H1 (cell line): ENCODE data around the gene ACBD6. TPM values are rescaled to one million over a fixed set of nuclear protein-coding genes. Genes with fewer than 3 reads are reported as not detected.

ENCODE experiments used
- CTCF ChIA-PET: fragments of 300-600 bp; sonication (Branson Sonifier 250); formaldehyde crosslinking; loops from one replicate; lab custom pipeline; 2021; ENCODE audit not compliant: partially characterized antibody; lab: Charles Lee
- POLR2A ChIA-PET: fragments of 300-600 bp; sonication (Branson Sonifier 250); formaldehyde crosslinking; loops from one replicate; lab custom pipeline; 2021; ENCODE audit warnings: inconsistent platforms; ENCODE audit not compliant: partially characterized antibody; lab: Charles Lee
- DNase-seq, 2 experiments: peaks; one replicate each; pipeline versions ENCODE4 v3.0.0 to v3.0.0-alpha.2; 2010 to 2022; ENCODE audit warnings: low spot score in 2 of 2, low read depth in 1 of 2, mixed read lengths in 1 of 2
- FAIRE-seq: peaks from 2 replicates; lab custom pipeline; 2011; peaks lifted over from hg19 to GRCh38; lab: Jason Lieb, UNC
- H2AFZ ChIP-seq: 2 replicates; pipeline ENCODE4 v1.8.1; 2012; ENCODE audit warnings: low read length, inconsistent platforms
- H2AK5ac ChIP-seq: 2 replicates; pipeline ENCODE4 v1.6.1; 2013; ENCODE audit warnings: low read depth, low read length
- H2BK120ac ChIP-seq: replicated peaks from 2 replicates; pipeline ENCODE3; 2013; ENCODE audit warnings: low read depth, low read length, inconsistent platforms
- H2BK12ac ChIP-seq: 2 replicates; pipeline ENCODE4 v1.6.1; 2013; ENCODE audit warnings: low read depth, low read length
- H2BK15ac ChIP-seq: 2 replicates; pipeline ENCODE4 v1.6.1; 2013; ENCODE audit warnings: low read length
- H2BK20ac ChIP-seq: 2 replicates; pipeline ENCODE4 v1.6.1; 2013; ENCODE audit warnings: low read length
- H2BK5ac ChIP-seq: 2 replicates; pipeline ENCODE4 v1.6.1; 2013; ENCODE audit warnings: low read depth, low read length
- H3K14ac ChIP-seq: 2 replicates; pipeline ENCODE4 v1.6.1; 2013; ENCODE audit warnings: inconsistent platforms; ENCODE audit not compliant: insufficient read length
- H3K18ac ChIP-seq: 2 replicates; pipeline ENCODE4 v1.6.1; 2013; ENCODE audit warnings: low read length; ENCODE audit errors: extremely low read depth
- H3K23ac ChIP-seq: 2 replicates; pipeline ENCODE4 v1.6.1; 2013; ENCODE audit warnings: inconsistent platforms; ENCODE audit not compliant: insufficient read length
- H3K23me2 ChIP-seq: 2 replicates; pipeline ENCODE4 v1.6.1; 2013; ENCODE audit warnings: low read depth, low read length
- H3K27ac ChIP-seq: 2 replicates; pipeline ENCODE4 v1.6.1; 2011; ENCODE audit warnings: low read depth, low read length, inconsistent platforms
- H3K27me3 ChIP-seq, 4 experiments: replicated peaks in 1 of 4; 1 replicate in 1 of 4; 2 replicates in 3 of 4; pipeline versions ENCODE4 v1.6.1 to v1.8.1; 2011 to 2013; ENCODE audit warnings: low read length in 3 of 4, mild to moderate bottlenecking in 3 of 4, inconsistent platforms in 2 of 4, mixed read lengths in 2 of 4, moderate library complexity in 1 of 4; ENCODE audit not compliant: control insufficient read depth in 3 of 4, insufficient read depth in 3 of 4; ENCODE audit errors: extremely low read depth in 1 of 4
- H3K36me3 ChIP-seq, 4 experiments: 2 replicates each; pipeline versions ENCODE4 v1.6.1 to v1.8.1; 2011 to 2013; ENCODE audit warnings: mild to moderate bottlenecking in 4 of 4, low read length in 3 of 4, moderate library complexity in 2 of 4, control low read depth in 1 of 4, inconsistent platforms in 1 of 4; ENCODE audit not compliant: insufficient read depth in 4 of 4, control insufficient read depth in 2 of 4
- H3K4ac ChIP-seq: replicated peaks from 2 replicates; pipeline ENCODE3; 2013; ENCODE audit warnings: low read length, low read depth, mixed read lengths, inconsistent platforms; ENCODE audit not compliant: insufficient read length
- H3K4me1 ChIP-seq, 4 experiments: replicated peaks in 1 of 4; 1 replicate in 1 of 4; 2 replicates in 3 of 4; pipeline versions ENCODE4 v1.6.1 to v1.8.1; 2011 to 2013; ENCODE audit warnings: low read length in 3 of 4, inconsistent platforms in 2 of 4, mixed read lengths in 1 of 4; ENCODE audit not compliant: insufficient read depth in 4 of 4, control insufficient read depth in 3 of 4
- H3K4me2 ChIP-seq, 2 experiments: 2 replicates each; pipeline versions ENCODE4 v1.6.1 to v1.8.1; 2011 to 2013; ENCODE audit warnings: low read depth in 2 of 2, low read length in 2 of 2, control low read depth in 1 of 2, inconsistent platforms in 1 of 2, mild to moderate bottlenecking in 1 of 2; ENCODE audit not compliant: insufficient read depth in 1 of 2
- H3K4me3 ChIP-seq, 4 experiments: fragments of 200-600, 300-600 bp in 1 of 4; sonication (generic), shearing (Covaris generic), sonication (Bioruptor Twin) in 1 of 4; 2 replicates each; pipeline versions ENCODE4 v1.5.1 to v1.8.1; 2011 to 2016; ENCODE audit warnings: low read length in 4 of 4, low read depth in 3 of 4, control low read depth in 2 of 4, inconsistent platforms in 2 of 4, mild to moderate bottlenecking in 2 of 4, mixed read lengths in 1 of 4, moderate library complexity in 1 of 4; ENCODE audit not compliant: insufficient read depth in 2 of 4; ENCODE audit errors: extremely low read depth in 1 of 4
- H3K56ac ChIP-seq: replicated peaks from 2 replicates; pipeline ENCODE3; 2013; ENCODE audit warnings: low read depth, mild to moderate bottlenecking, mixed read lengths, low read length, inconsistent platforms; ENCODE audit not compliant: insufficient read length
- H3K79me1 ChIP-seq: 2 replicates; pipeline ENCODE4 v1.6.1; 2013; ENCODE audit warnings: low read depth, low read length, control low read depth
- H3K79me2 ChIP-seq, 2 experiments: 2 replicates each; pipeline versions ENCODE4 v1.6.1 to v1.8.1; 2012 to 2013; ENCODE audit warnings: low read length in 2 of 2, mild to moderate bottlenecking in 2 of 2, inconsistent platforms in 1 of 2; ENCODE audit not compliant: insufficient read depth in 2 of 2, control insufficient read depth in 1 of 2
- H3K9ac ChIP-seq, 4 experiments: replicated peaks in 1 of 4; 1 replicate in 1 of 4; 2 replicates in 3 of 4; pipeline versions ENCODE4 v1.6.1 to v1.8.1; 2011 to 2013; ENCODE audit warnings: low read depth in 3 of 4, low read length in 3 of 4, control low read depth in 2 of 4, mild to moderate bottlenecking in 2 of 4, moderate library complexity in 2 of 4, inconsistent platforms in 1 of 4; ENCODE audit errors: extremely low read depth in 1 of 4
- H3K9me3 ChIP-seq, 2 experiments: 2 replicates each; pipeline versions ENCODE4 v1.6.1 to v1.8.1; 2012 to 2013; ENCODE audit warnings: mild to moderate bottlenecking in 2 of 2, moderate library complexity in 2 of 2, control low read depth in 1 of 2, inconsistent platforms in 1 of 2, low read depth in 1 of 2, low read length in 1 of 2, mixed read lengths in 1 of 2; ENCODE audit not compliant: insufficient read depth in 2 of 2
- H4K20me1 ChIP-seq, 2 experiments: replicated peaks in 1 of 2; 2 replicates each; pipeline versions ENCODE3 to v1.8.1; 2011 to 2013; ENCODE audit warnings: inconsistent platforms in 2 of 2, low read length in 2 of 2, mild to moderate bottlenecking in 1 of 2; ENCODE audit not compliant: insufficient read depth in 2 of 2, control insufficient read depth in 1 of 2
- H4K5ac ChIP-seq: 2 replicates; pipeline ENCODE4 v1.6.1; 2013; ENCODE audit warnings: low read length, low read depth, mixed read lengths, inconsistent platforms; ENCODE audit not compliant: insufficient read length
- H4K8ac ChIP-seq: 2 replicates; pipeline ENCODE4 v1.8.0; 2013; ENCODE audit warnings: mild to moderate bottlenecking, moderate library complexity, low read length, inconsistent platforms; ENCODE audit not compliant: insufficient read depth; ENCODE audit errors: extremely low read depth
- H4K91ac ChIP-seq: replicated peaks from 2 replicates; pipeline ENCODE3; 2013; ENCODE audit warnings: low read length, mixed read lengths, inconsistent platforms; ENCODE audit not compliant: insufficient read length
- ATF2 ChIP-seq: IDR thresholded peaks from 2 replicates; pipeline ENCODE4 v1.6.1; 2012; ENCODE audit warnings: low read length, inconsistent platforms
- BCL11A ChIP-seq, 2 experiments: IDR thresholded peaks; one replicate each; pipeline ENCODE4 v1.6.1; 2011; ENCODE audit warnings: low read depth in 2 of 2, low read length in 2 of 2, mild to moderate bottlenecking in 2 of 2
- CBX5 ChIP-seq: fragments of 300-800, 300-1000 bp; sonication (generic); IDR thresholded peaks from 2 replicates; pipeline ENCODE4 v1.7.1; 2016; ENCODE audit warnings: antibody characterized with exemption, low read length, low read depth
- CBX8 ChIP-seq: fragments of 300-800, 300-1000 bp; sonication (generic); IDR thresholded peaks from 2 replicates; pipeline ENCODE4 v1.7.1; 2016; ENCODE audit warnings: low read depth, low read length, borderline replicate concordance
- CHD1 ChIP-seq: IDR thresholded peaks from 2 replicates; pipeline ENCODE4 v1.6.1; 2012; ENCODE audit warnings: low read depth, low read length, improper control_type of control experiment
- RXRA ChIP-seq: IDR thresholded peaks from 2 replicates; pipeline ENCODE4 v1.6.1; 2011; ENCODE audit warnings: low read depth, mild to moderate bottlenecking, low read length, moderate library complexity; ENCODE audit not compliant: insufficient read depth
- SAP30 ChIP-seq: fragments of 300-600 bp; sonication (generic); IDR thresholded peaks from 2 replicates; pipeline ENCODE4 v1.7.1; 2012; ENCODE audit warnings: low read length, moderate library complexity, mild to moderate bottlenecking, inconsistent platforms; ENCODE audit not compliant: insufficient read depth, insufficient replicate concordance
- SIRT6 ChIP-seq: IDR thresholded peaks from one replicate; pipeline ENCODE4 v1.7.1; 2012; ENCODE audit warnings: low read length, inconsistent platforms
- SP4 ChIP-seq: IDR thresholded peaks from 2 replicates; pipeline ENCODE4 v1.6.1; 2012; ENCODE audit warnings: low read length, inconsistent platforms
- TBP ChIP-seq: IDR thresholded peaks from 2 replicates; pipeline ENCODE4 v1.6.1; 2011; ENCODE audit warnings: low read depth, low read length, improper control_type of control experiment
- WGBS, 2 experiments: shearing (Covaris generic) in 1 of 2; methylation state at CpG; one replicate each; pipeline versions ENCODE4 v1.1.6 to v1.1.7; 2013 to 2015; ENCODE audit warnings: low lambda C conversion rate in 2 of 2, mixed read lengths in 2 of 2, inconsistent platforms in 1 of 2, low coverage in 1 of 2, missing lambda C conversion rate in 1 of 2; ENCODE audit not compliant: insufficient replicate concordance in 2 of 2, insufficient coverage in 1 of 2, insufficient read length in 1 of 2; ENCODE audit errors: extremely low coverage in 1 of 2, missing lambda C conversion rate in 1 of 2; 5-methylcytosine and 5-hydroxymethylcytosine counted together
- polyA plus RNA-seq, 7 experiments: library from polyadenylated mRNA; depleted of rRNA in 3 of 7; stranded (reverse) in 5 of 7; unstranded in 2 of 7; fragments of >200 nt in 5 of 7; fragments of 200-250 nt in 2 of 7; gene quantifications; 1 replicate in 5 of 7; 2 replicates in 1 of 7; 4 replicates in 1 of 7; pipeline versions ENCODE4 v1.2.1 to v1.2.3, GENCODE V29; 2011 to 2013; ENCODE audit warnings: missing spikeins in 2 of 7, mixed read lengths in 2 of 7
- total RNA-seq: library from RNA; stranded (reverse); fragmentation: NEBNext Ultra II Directional; extraction: Animal tissue kit (Norgen Biotek cat#: 25700); gene quantifications from 2 replicates; pipeline ENCODE4 v1.2.1, GENCODE V29; 2021

The ACBD6 gene
- total and polyA plus RNA-seq, 2 of the 8 experiments (the other 6 are each of a cell fraction or from before 2014, with no cell fraction given): 52.0 to 67.7 TPM

GRCh38 chr1:180250499-180250770 lies 251.9 kb downstream of the ACBD6 start:
- Histone ChIP-seq H4K20me1 (peaks cover 0 to 2% of the 10 kb centered on the region in 2 experiments), H2BK5ac (peak overlapping the region; percentile 89), H4K91ac (peak overlapping the region; percentile 35), H3K9me3 (no peaks in the 10 kb centered on the region), H3K9ac (no peak overlapping the region), H3K23me2 (peaks cover 3% of the 10 kb centered on the region; the same call in 1 of the 2 replicates), H3K4me3 (no peak overlapping the region), H4K8ac (peak overlapping the region; percentile 32; the same call in 1 of the 2 replicates), H3K56ac (no peak overlapping the region), H2BK15ac (peak overlapping the region; percentile 13; the same call in 1 of the 2 replicates), H2BK20ac (no peak overlapping the region), H2BK120ac (no peak overlapping the region), H3K27me3 (no peaks in the 10 kb centered on the region; a peak in 1 of 7 replicates), H3K14ac (no peak overlapping the region), H4K5ac (no peak overlapping the region), H2BK12ac (peak overlapping the region; percentile 100; the same call in 1 of the 2 replicates), H3K4ac (no peak overlapping the region), H3K79me1 (no peaks in the 10 kb centered on the region), H3K4me2 (no peak overlapping the region), H2AK5ac (0 out of 2 replicates have a peak overlapping the region, but pooled peaks have one; percentile 100), H3K36me3 (no peaks in the 10 kb centered on the region), H2AFZ (no peak overlapping the region), H3K27ac (no peak overlapping the region), H3K4me1 (peaks cover 7 to 28% (median 17%) of the 10 kb centered on the region in 4 experiments), H3K18ac (no peak overlapping the region), H3K23ac (no peak overlapping the region), H3K79me2 (no peaks in the 10 kb centered on the region)
- no peak for DNase-seq
- POLR2A ChIA-PET: interaction anchor here (2.9 kb wide), 1 partner anchor 11 kb away, joined by 12 read pairs; no protein-coding TSS in a partner anchor
- 95% methylated on average over 7 of the region's 7 CpGs; no CpG with 5 or more reads in 1 of the 2 experiments for WGBS, 2 experiments
- CTCF ChIA-PET: interaction anchor here (0.6 to 17.1 kb wide), 14 partner anchors 8 to 232 kb away, joined by 3 to 244 read pairs (median 9); no protein-coding TSS in a partner anchor
- FAIRE-seq: no peak
- TF ChIP-seq CBX5 (no peak), SP4 (no peak), SIRT6 (no peak), SAP30 (no peak), RXRA (no peak), TBP (no peak), CBX8 (no peak), CHD1 (no peak), BCL11A (IDR thresholded peaks at IDR 0.05; ENCODE audit: low read depth in 2 of 2, low read length in 2 of 2) (no peak), ATF2 (no peak)
